Choroid plexus epithelial cell (primary cell): ENCODE results near the gene HOXC4.

Experiments used
- DNase-seq: peaks from one replicate; pipeline ENCODE4 v3.0.0-alpha.2; 2010; ENCODE audit warnings: low read depth
- H3K4me3 ChIP-seq: 2 replicates; pipeline ENCODE4 v1.5.1; 2011; ENCODE audit warnings: low read depth, mild to moderate bottlenecking, control low read depth, low read length, moderate library complexity
- CTCF ChIP-seq: conservative IDR thresholded peaks from 2 replicates; pipeline ENCODE4 v1.5.1; 2011; ENCODE audit warnings: low read depth, mild to moderate bottlenecking, control low read depth, inconsistent platforms, low read length, moderate library complexity

Gene HOXC4

GRCh38 chr12:54035568-54036264, 17.9 kb upstream of the HOXC4 start:
- no peak for DNase-seq
- TF ChIP-seq CTCF, result no peak
- no peak overlapping the region for H3K4me3 ChIP-seq

DNA sequence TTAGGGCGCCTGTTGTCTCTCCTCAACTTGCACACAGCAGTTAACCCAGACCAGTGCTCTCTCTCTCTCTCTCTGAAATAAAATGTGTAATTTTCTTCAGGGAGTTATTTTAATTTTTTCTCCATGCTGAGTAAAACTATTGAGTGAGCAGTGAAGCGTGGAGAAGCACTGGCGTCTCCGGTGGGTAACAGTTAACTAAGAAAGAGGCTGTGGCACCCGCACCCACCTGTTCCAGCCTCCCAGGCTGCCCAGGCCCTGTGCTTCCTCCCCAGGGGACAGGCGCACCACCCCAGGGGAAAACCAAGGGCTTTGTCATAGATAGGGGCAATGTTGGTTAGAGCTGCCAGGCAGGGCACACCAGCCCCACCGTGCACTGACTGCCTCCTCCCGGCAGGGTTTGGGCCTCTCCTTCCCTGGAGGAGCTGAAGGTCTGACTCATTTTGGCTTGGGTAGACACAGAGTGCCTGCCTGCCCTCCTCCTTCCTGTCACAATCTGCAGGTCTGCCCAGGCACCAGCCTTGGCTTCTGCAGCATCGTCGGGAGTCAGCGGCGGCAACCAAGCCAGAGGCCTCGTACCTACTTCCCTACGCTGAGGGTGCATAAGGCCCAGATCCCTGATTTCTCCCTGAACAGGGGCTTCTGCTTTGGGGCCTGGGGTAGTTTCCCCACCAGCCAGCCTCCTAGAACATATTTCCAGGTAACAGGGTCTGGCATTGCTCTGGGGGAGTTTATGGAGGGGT, 16.8 kb upstream of the HOXC4 start:
- no peak for DNase-seq

GRCh38 chr12:54037360-54038283, 16.0 kb upstream of the HOXC4 start:
- H3K4me3 ChIP-seq, result no peak overlapping the region
- no peak for TF ChIP-seq CTCF
- no peak for DNase-seq

More for the DNA sequence above, 16.8 kb upstream of the HOXC4 start:
- TF ChIP-seq CTCF, result no peak
- H3K4me3 ChIP-seq, result no peak overlapping the region

- no peak for DNase-seq
- TF ChIP-seq CTCF, result no peak
- H3K4me3 ChIP-seq, result no peak overlapping the region
These were observed 15.3 kb upstream of the HOXC4 start for GRCh38 chr12:54038284-54038870.

DNA sequence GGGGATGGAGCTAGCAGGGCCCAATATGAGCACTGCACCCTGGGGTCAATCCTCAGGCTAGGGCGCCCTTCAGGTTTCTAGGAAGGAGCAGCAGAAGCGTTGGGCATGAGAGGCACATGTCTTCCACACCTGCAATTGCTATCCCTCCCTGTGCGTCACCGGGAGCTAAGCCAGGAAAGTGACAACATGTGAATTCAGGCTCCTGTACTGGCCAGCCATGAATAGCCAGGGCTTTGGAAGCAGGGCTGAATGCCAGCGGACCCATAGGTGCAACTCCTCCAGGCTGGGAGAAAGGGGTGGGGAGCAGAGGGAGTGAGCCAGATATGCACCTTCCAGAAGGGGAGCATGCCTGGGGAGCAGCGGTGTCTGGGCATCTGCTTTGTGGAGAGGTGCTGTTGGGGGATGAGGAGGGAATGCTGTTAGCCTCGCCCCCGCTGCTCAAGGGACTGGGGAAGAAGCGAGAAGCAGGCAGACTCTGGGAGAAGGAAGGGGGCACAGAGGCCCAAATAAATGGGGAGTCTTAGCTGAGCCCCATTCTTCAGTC, 14.7 kb upstream of the HOXC4 start:
- H3K4me3 ChIP-seq, result no peak overlapping the region
- TF ChIP-seq CTCF, result no peak
- DNase-seq, result no peak

DNA sequence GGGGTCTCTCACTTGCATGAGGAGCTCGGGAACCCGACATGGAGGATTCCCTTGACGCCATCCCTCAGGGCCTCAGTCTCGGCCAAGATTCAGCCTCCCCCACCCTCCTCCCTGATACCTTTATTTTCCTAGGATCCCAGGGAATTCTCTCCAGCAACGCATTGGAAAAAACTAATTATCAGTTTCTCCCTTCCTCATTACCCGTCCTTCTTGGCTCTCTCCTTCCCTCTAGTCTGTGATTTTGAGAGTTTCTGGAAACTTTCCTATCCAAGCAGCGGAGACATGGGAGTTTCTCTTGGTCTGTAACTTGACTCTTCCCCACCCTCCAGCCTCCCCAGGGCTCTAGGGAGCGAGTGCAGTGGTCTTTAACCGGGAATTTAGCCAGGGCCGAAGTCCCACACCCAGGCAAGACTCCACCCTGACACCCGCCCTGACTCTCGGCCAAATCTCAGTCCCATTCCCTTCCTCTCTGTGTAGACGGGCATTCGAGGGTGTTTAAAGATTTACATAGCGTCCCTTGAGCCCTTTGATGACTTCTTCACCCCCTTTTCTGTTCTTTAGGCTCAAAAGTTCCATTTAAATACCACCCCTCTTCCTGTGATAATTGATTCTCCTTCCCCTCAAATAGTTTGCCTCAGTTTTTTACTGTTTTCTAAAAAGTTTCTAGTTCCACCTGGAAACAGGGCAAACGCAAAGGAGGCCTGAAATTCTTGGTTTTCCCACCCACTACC, 14.1 kb upstream of the HOXC4 start:
- H3K4me3 ChIP-seq, result no peak overlapping the region
- DNase-seq, result no peak
- TF ChIP-seq CTCF, result no peak
